ENCODE results near the gene CD200R1L.

The CD200R1L gene

GRCh38 chr3:112813016-112813415 lies 33.6 kb downstream of the CD200R1L start:
- WGBS (ENCODE audit: extremely low coverage, insufficient coverage, low lambda C conversion rate) = no CpG with 5 or more reads among the region's 2 CpGs
- DNase-seq = no peak
- H3K27ac ChIP-seq (ENCODE audit: low read depth, low read length) = no peak overlapping the region

GRCh38 chr3:112811917-112812660 lies 34.6 kb downstream of the CD200R1L start:
- no peak overlapping the region for H4K5ac ChIP-seq (ENCODE audit: low read length)
- no peaks in the 10 kb centered on the region for H3K4me1 ChIP-seq (ENCODE audit: control insufficient read depth, low read depth, low read length)
- H3K79me1 ChIP-seq (ENCODE audit: low read length) = no peaks in the 10 kb centered on the region
- H3K27ac ChIP-seq (ENCODE audit: low read depth, low read length) = no peak overlapping the region
- H3K4me3 ChIP-seq (ENCODE audit: low read length) = no peak overlapping the region
- H2BK120ac ChIP-seq (ENCODE audit: low read depth, low read length) = no peak overlapping the region
- no peak overlapping the region for H3K23ac ChIP-seq (ENCODE audit: low read length)
- no peaks in the 10 kb centered on the region for H3K36me3 ChIP-seq (ENCODE audit: control insufficient read depth, insufficient read depth, low read length)
- no peak overlapping the region for H3K4ac ChIP-seq (ENCODE audit: low read depth, low read length)
- H4K8ac ChIP-seq (ENCODE audit: low read depth, low read length) = no peak overlapping the region
- H3K18ac ChIP-seq (ENCODE audit: low read length) = no peak overlapping the region
- H2BK15ac ChIP-seq (replicated peaks; ENCODE audit: low read depth) = no peak overlapping the region
- H2AK5ac ChIP-seq (ENCODE audit: low read length) = no peak overlapping the region
- H3K79me2 ChIP-seq (ENCODE audit: control insufficient read depth, insufficient read depth, low read length) = no peaks in the 10 kb centered on the region
- WGBS (ENCODE audit: extremely low coverage, insufficient coverage, low lambda C conversion rate) = no CpG with 5 or more reads among the region's 8 CpGs
- no peak for DNase-seq
- no peaks in the 10 kb centered on the region for H3K27me3 ChIP-seq (ENCODE audit: insufficient read depth, low read length, poor library complexity)
- no peak overlapping the region for H3K4me2 ChIP-seq (ENCODE audit: low read length)
- no peak overlapping the region for H3K9ac ChIP-seq (ENCODE audit: low read length)
- no peak overlapping the region for H3K56ac ChIP-seq (ENCODE audit: low read length)
- no peak overlapping the region for H2BK5ac ChIP-seq (ENCODE audit: low read length)

More at GRCh38 chr3:112813016-112813415, 33.6 kb downstream of the CD200R1L start:
- Histone ChIP-seq H3K4me1 (ENCODE audit: control insufficient read depth, low read depth, low read length) (no peaks in the 10 kb centered on the region), H2BK120ac (ENCODE audit: low read depth, low read length) (no peak overlapping the region), H3K18ac (ENCODE audit: low read length) (no peak overlapping the region), H3K27me3 (ENCODE audit: insufficient read depth, low read length, poor library complexity) (no peaks in the 10 kb centered on the region), H3K79me1 (ENCODE audit: low read length) (no peaks in the 10 kb centered on the region), H3K4me2 (ENCODE audit: low read length) (no peak overlapping the region), H3K23ac (ENCODE audit: low read length) (no peak overlapping the region), H4K5ac (ENCODE audit: low read length) (no peak overlapping the region), H4K8ac (ENCODE audit: low read depth, low read length) (no peak overlapping the region), H3K36me3 (ENCODE audit: control insufficient read depth, insufficient read depth, low read length) (no peaks in the 10 kb centered on the region), H2BK15ac (replicated peaks; ENCODE audit: low read depth) (no peak overlapping the region), H3K79me2 (ENCODE audit: control insufficient read depth, insufficient read depth, low read length) (no peaks in the 10 kb centered on the region), H3K56ac (ENCODE audit: low read length) (no peak overlapping the region), H2BK5ac (ENCODE audit: low read length) (no peak overlapping the region), H2AK5ac (ENCODE audit: low read length) (no peak overlapping the region), H3K4me3 (ENCODE audit: low read length) (no peak overlapping the region), H3K9ac (ENCODE audit: low read length) (no peak overlapping the region), H3K4ac (ENCODE audit: low read depth, low read length) (no peak overlapping the region)

DNA sequence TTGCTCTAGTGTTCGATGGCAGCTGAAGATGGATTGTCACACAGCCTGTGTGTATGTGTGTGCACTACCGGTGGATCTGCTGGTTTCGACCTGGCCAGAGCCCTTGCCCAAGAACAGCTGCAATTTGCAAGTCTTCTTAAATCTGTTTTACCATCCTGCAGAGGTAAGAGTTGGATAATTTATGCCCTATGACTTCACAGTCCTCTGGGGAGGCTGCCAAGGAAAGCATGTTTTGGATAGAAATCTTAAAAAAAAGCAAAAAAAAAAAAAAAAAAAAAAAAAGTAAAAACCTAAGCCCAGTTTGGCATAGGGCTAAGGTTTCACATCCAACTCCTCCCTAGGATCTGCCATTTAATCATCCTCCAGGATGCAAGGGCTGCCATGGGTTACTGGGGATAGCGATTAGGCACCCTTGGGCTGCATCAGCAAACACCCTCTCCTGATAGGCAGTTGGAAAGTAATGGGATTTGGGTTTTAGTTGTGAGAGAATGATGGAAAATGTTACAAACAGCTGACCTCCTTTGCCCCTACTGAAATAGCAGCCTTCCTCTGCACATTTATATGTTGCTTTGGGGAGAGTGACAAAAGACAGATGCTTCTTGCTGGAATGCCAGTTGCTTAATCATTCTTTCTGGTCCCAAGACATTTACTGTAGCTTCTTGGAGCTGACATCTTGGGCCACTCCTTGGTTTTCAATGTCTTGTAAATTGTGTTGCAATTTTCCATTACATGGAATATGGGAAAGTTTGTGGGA lies 35.4 kb downstream of the CD200R1L start:
- no peak overlapping the region for H3K18ac ChIP-seq (ENCODE audit: low read length)
- no peak overlapping the region for H4K5ac ChIP-seq (ENCODE audit: low read length)
- H3K4ac ChIP-seq (ENCODE audit: low read depth, low read length) = no peak overlapping the region
- H3K27me3 ChIP-seq (ENCODE audit: insufficient read depth, low read length, poor library complexity) = no peaks in the 10 kb centered on the region
- no peaks in the 10 kb centered on the region for H3K36me3 ChIP-seq (ENCODE audit: control insufficient read depth, insufficient read depth, low read length)
- H2AK5ac ChIP-seq (ENCODE audit: low read length) = no peak overlapping the region
- H3K4me2 ChIP-seq (ENCODE audit: low read length) = no peak overlapping the region
- no peak overlapping the region for H2BK15ac ChIP-seq (replicated peaks; ENCODE audit: low read depth)
- no peak overlapping the region for H3K4me3 ChIP-seq (ENCODE audit: low read length)
- no peak overlapping the region for H3K23ac ChIP-seq (ENCODE audit: low read length)
- H3K4me1 ChIP-seq (ENCODE audit: control insufficient read depth, low read depth, low read length) = no peaks in the 10 kb centered on the region
- no peaks in the 10 kb centered on the region for H3K79me1 ChIP-seq (ENCODE audit: low read length)
- no peak for DNase-seq
- no peak overlapping the region for H2BK5ac ChIP-seq (ENCODE audit: low read length)
- no peaks in the 10 kb centered on the region for H3K79me2 ChIP-seq (ENCODE audit: control insufficient read depth, insufficient read depth, low read length)
- H3K9ac ChIP-seq (ENCODE audit: low read length) = no peak overlapping the region
- no peak overlapping the region for H3K27ac ChIP-seq (ENCODE audit: low read depth, low read length)
- H3K56ac ChIP-seq (ENCODE audit: low read length) = no peak overlapping the region
- no peak overlapping the region for H4K8ac ChIP-seq (ENCODE audit: low read depth, low read length)
- H2BK120ac ChIP-seq (ENCODE audit: low read depth, low read length) = no peak overlapping the region
- no CpG with 5 or more reads among the region's 4 CpGs for WGBS (ENCODE audit: extremely low coverage, insufficient coverage, low lambda C conversion rate)

DNA sequence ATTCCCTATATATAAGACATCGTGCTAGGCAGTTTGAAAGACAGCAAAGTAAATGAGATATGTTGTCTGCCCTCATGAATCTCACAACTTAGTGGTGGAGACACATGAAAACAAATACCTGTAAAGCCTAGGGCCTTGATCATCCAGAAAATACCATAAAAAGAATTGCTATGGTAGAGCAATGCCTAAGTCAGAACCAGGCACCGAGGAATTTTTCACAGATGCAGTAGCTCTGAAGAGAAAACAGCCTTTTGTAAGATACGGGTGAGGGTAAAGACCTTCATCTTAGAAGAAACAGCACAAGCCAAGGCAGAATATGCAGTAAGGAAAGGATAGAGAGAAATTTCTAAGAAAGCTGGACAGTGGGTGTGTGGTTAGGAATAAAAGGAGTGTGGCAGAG lies 36.1 kb downstream of the CD200R1L start:
- Histone ChIP-seq H3K4me3 (ENCODE audit: low read length) (no peak overlapping the region), H3K9ac (ENCODE audit: low read length) (no peak overlapping the region), H2BK5ac (ENCODE audit: low read length) (no peak overlapping the region), H3K79me2 (ENCODE audit: control insufficient read depth, insufficient read depth, low read length) (no peaks in the 10 kb centered on the region), H4K8ac (ENCODE audit: low read depth, low read length) (no peak overlapping the region), H3K27me3 (ENCODE audit: insufficient read depth, low read length, poor library complexity) (no peaks in the 10 kb centered on the region), H3K27ac (ENCODE audit: low read depth, low read length) (no peak overlapping the region), H4K5ac (ENCODE audit: low read length) (no peak overlapping the region), H2BK15ac (replicated peaks; ENCODE audit: low read depth) (no peak overlapping the region), H2BK120ac (ENCODE audit: low read depth, low read length) (no peak overlapping the region), H3K36me3 (ENCODE audit: control insufficient read depth, insufficient read depth, low read length) (no peaks in the 10 kb centered on the region), H3K4me1 (ENCODE audit: control insufficient read depth, low read depth, low read length) (no peaks in the 10 kb centered on the region), H2AK5ac (ENCODE audit: low read length) (no peak overlapping the region), H3K56ac (ENCODE audit: low read length) (no peak overlapping the region), H3K79me1 (ENCODE audit: low read length) (no peaks in the 10 kb centered on the region), H3K4ac (ENCODE audit: low read depth, low read length) (no peak overlapping the region), H3K23ac (ENCODE audit: low read length) (no peak overlapping the region), H3K18ac (ENCODE audit: low read length) (no peak overlapping the region), H3K4me2 (ENCODE audit: low read length) (no peak overlapping the region)
- DNase-seq = no peak
- no CpG with 5 or more reads among the region's 3 CpGs for WGBS (ENCODE audit: extremely low coverage, insufficient coverage, low lambda C conversion rate)

GRCh38 chr3:112808136-112808535 lies 38.5 kb downstream of the CD200R1L start:
- H3K4me1 ChIP-seq (ENCODE audit: control insufficient read depth, low read depth, low read length) = no peaks in the 10 kb centered on the region
- no peak overlapping the region for H2BK120ac ChIP-seq (ENCODE audit: low read depth, low read length)

More at GRCh38 chr3:112808136-112808535, 38.5 kb downstream of the CD200R1L start:
- no peak overlapping the region for H3K9ac ChIP-seq (ENCODE audit: low read length)
- H2BK15ac ChIP-seq (replicated peaks; ENCODE audit: low read depth) = no peak overlapping the region
- no peak overlapping the region for H3K18ac ChIP-seq (ENCODE audit: low read length)
- no peak overlapping the region for H3K4me2 ChIP-seq (ENCODE audit: low read length)
- no peak for DNase-seq
- no CpG with 5 or more reads among the region's 2 CpGs for whole genome bisulfite sequencing (ENCODE audit: extremely low coverage, insufficient coverage, low lambda C conversion rate)
- no peaks in the 10 kb centered on the region for H3K36me3 ChIP-seq (ENCODE audit: control insufficient read depth, insufficient read depth, low read length)
- H3K56ac ChIP-seq (ENCODE audit: low read length) = no peak overlapping the region
- no peak overlapping the region for H3K23ac ChIP-seq (ENCODE audit: low read length)
- H2AK5ac ChIP-seq (ENCODE audit: low read length) = no peak overlapping the region
- no peaks in the 10 kb centered on the region for H3K79me2 ChIP-seq (ENCODE audit: control insufficient read depth, insufficient read depth, low read length)
- H2BK5ac ChIP-seq (ENCODE audit: low read length) = no peak overlapping the region
- no peak overlapping the region for H3K4me3 ChIP-seq (ENCODE audit: low read length)
- H3K27me3 ChIP-seq (ENCODE audit: insufficient read depth, low read length, poor library complexity) = no peaks in the 10 kb centered on the region
- H4K5ac ChIP-seq (ENCODE audit: low read length) = no peak overlapping the region
- no peaks in the 10 kb centered on the region for H3K79me1 ChIP-seq (ENCODE audit: low read length)
- H3K4ac ChIP-seq (ENCODE audit: low read depth, low read length) = no peak overlapping the region
- no peak overlapping the region for H4K8ac ChIP-seq (ENCODE audit: low read depth, low read length)
- no peak overlapping the region for H3K27ac ChIP-seq (ENCODE audit: low read depth, low read length)

Data from mesendoderm (in vitro differentiated cells).